B cell (primary cell): ENCODE results near the gene IWS1.

Source experiments
- EZH2 ChIP-seq: IDR thresholded peaks from 2 replicates; pipeline ENCODE4 v1.6.1; 2012; ENCODE audit warnings: borderline replicate concordance, low read depth, mild to moderate bottlenecking, moderate library complexity, low read length; ENCODE audit not compliant: insufficient read depth, poor library complexity, severe bottlenecking
- TF ChIP-seq, protein P1 (sequence below): fragments of 200-600 bp; IDR thresholded peaks from one replicate; pipeline ENCODE4 v1.8.0; 2022; ENCODE audit warnings: antibody characterized with exemption, mild to moderate bottlenecking

DNA sequence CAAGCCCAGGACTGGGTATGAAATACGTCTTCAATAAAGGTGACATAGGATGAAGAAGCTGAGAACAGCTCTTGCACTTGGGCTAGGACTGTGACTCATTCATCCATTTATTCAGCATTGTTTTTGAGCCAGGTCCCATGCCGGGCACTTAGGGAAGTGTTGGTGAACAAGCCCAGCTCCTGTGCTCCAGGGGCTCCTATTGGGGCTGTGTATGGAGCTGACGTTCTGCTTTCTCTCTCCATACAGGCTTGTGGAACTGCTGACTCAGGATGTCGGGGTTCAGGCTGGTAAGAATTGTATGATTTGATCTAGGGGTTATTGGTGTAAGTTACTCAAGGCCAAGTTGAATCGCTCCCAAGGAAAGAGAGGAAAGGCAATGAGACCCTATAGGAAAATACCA lies 33.2 kb upstream of the IWS1 start:
- TF ChIP-seq, protein P1, sequence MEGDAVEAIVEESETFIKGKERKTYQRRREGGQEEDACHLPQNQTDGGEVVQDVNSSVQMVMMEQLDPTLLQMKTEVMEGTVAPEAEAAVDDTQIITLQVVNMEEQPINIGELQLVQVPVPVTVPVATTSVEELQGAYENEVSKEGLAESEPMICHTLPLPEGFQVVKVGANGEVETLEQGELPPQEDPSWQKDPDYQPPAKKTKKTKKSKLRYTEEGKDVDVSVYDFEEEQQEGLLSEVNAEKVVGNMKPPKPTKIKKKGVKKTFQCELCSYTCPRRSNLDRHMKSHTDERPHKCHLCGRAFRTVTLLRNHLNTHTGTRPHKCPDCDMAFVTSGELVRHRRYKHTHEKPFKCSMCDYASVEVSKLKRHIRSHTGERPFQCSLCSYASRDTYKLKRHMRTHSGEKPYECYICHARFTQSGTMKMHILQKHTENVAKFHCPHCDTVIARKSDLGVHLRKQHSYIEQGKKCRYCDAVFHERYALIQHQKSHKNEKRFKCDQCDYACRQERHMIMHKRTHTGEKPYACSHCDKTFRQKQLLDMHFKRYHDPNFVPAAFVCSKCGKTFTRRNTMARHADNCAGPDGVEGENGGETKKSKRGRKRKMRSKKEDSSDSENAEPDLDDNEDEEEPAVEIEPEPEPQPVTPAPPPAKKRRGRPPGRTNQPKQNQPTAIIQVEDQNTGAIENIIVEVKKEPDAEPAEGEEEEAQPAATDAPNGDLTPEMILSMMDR: no peak
- no peak for TF ChIP-seq EZH2
